Fibroblast of lung (primary cell): ENCODE results near the gene NEUROG2. TPM values are rescaled to one million over a fixed set of nuclear protein-coding genes. Genes with fewer than 3 reads are reported as not detected.

Source experiments
- DNase-seq, 2 donors: peaks; one replicate each; pipeline versions ENCODE4 v3.0.0 to v3.0.0-alpha.2; 2010; ENCODE audit warnings: low read depth in 2 of 2
- H2AFZ ChIP-seq: 2 replicates; pipeline ENCODE4 v1.5.1; 2012; ENCODE audit warnings: low read length, control low read depth, inconsistent platforms
- H3K27ac ChIP-seq: 2 replicates; pipeline ENCODE4 v1.5.1; 2011; ENCODE audit warnings: low read length, control low read depth; ENCODE audit not compliant: insufficient read depth
- H3K27me3 ChIP-seq: 2 replicates; pipeline ENCODE4 v1.5.1; 2011; ENCODE audit warnings: mild to moderate bottlenecking, low read length; ENCODE audit not compliant: control insufficient read depth, insufficient read depth
- H3K36me3 ChIP-seq: 2 replicates; pipeline ENCODE4 v1.5.1; 2011; ENCODE audit warnings: low read length; ENCODE audit not compliant: control insufficient read depth, insufficient read depth
- H3K4me1 ChIP-seq: 2 replicates; pipeline ENCODE4 v1.5.1; 2011; ENCODE audit warnings: low read length; ENCODE audit not compliant: control insufficient read depth, insufficient read depth; ENCODE audit errors: extremely low read depth
- H3K4me2 ChIP-seq: 2 replicates; pipeline ENCODE4 v1.5.1; 2011; ENCODE audit warnings: low read length, control low read depth; ENCODE audit not compliant: insufficient read depth; ENCODE audit errors: extremely low read depth
- H3K4me3 ChIP-seq, 4 experiments: fragments of 200-600 bp in 1 of 4; sonication (generic) in 1 of 4; replicated peaks in 1 of 4; 2 replicates each; pipeline ENCODE4 v1.5.1; 2011 to 2016; ENCODE audit warnings: low read length in 4 of 4, low read depth in 3 of 4, mild to moderate bottlenecking in 3 of 4, control low read depth in 2 of 4, inconsistent platforms in 1 of 4, mixed read lengths in 1 of 4; ENCODE audit not compliant: insufficient read depth in 1 of 4; ENCODE audit errors: control extremely low read depth in 1 of 4
- H3K79me2 ChIP-seq: 2 replicates; pipeline ENCODE4 v1.5.1; 2012; ENCODE audit warnings: mild to moderate bottlenecking, low read length, inconsistent platforms; ENCODE audit not compliant: control insufficient read depth, insufficient read depth
- H3K9ac ChIP-seq: 2 replicates; pipeline ENCODE4 v1.5.1; 2011; ENCODE audit warnings: mild to moderate bottlenecking, low read length, control low read depth; ENCODE audit not compliant: insufficient read depth
- H3K9me3 ChIP-seq: 2 replicates; pipeline ENCODE4 v1.5.1; 2012; ENCODE audit warnings: low read depth, low read length; ENCODE audit not compliant: control insufficient read depth, insufficient read depth
- H4K20me1 ChIP-seq: 2 replicates; pipeline ENCODE4 v1.5.1; 2011; ENCODE audit warnings: low read length; ENCODE audit not compliant: control insufficient read depth, insufficient read depth; ENCODE audit errors: extremely low read depth
- CTCF ChIP-seq, 2 donors: IDR thresholded peaks in 1 of 2; conservative IDR thresholded peaks in 1 of 2; 1 replicate in 1 of 2; 2 replicates in 1 of 2; pipeline ENCODE4 v1.5.1; 2011 to 2012; ENCODE audit warnings: low read length in 2 of 2, control low read depth in 1 of 2, inconsistent platforms in 1 of 2, low read depth in 1 of 2, mild to moderate bottlenecking in 1 of 2
- EZH2 ChIP-seq: IDR thresholded peaks from 2 replicates; pipeline ENCODE4 v1.5.1; 2012; ENCODE audit warnings: low read length, control low read depth, mild to moderate bottlenecking; ENCODE audit errors: missing control alignments
- polyA plus RNA-seq, 2 donors: library from polyadenylated mRNA; depleted of rRNA in 1 of 2; stranded (reverse) in 1 of 2; unstranded in 1 of 2; fragments of >200 nt; gene quantifications; 2 replicates each; pipeline ENCODE4 v1.2.1, GENCODE V29; 2011 to 2012; ENCODE audit warnings: missing spikeins in 1 of 2
- total RNA-seq: library from RNA; depleted of rRNA; stranded (reverse); fragments of >200 nt; gene quantifications from 2 replicates; pipeline ENCODE4 v1.2.1, GENCODE V29; 2014

NEUROG2 gene
- total and polyA plus RNA-seq, 2 donors (not counting 1 experiment from before 2014, with no cell fraction given): not detected

DNA sequence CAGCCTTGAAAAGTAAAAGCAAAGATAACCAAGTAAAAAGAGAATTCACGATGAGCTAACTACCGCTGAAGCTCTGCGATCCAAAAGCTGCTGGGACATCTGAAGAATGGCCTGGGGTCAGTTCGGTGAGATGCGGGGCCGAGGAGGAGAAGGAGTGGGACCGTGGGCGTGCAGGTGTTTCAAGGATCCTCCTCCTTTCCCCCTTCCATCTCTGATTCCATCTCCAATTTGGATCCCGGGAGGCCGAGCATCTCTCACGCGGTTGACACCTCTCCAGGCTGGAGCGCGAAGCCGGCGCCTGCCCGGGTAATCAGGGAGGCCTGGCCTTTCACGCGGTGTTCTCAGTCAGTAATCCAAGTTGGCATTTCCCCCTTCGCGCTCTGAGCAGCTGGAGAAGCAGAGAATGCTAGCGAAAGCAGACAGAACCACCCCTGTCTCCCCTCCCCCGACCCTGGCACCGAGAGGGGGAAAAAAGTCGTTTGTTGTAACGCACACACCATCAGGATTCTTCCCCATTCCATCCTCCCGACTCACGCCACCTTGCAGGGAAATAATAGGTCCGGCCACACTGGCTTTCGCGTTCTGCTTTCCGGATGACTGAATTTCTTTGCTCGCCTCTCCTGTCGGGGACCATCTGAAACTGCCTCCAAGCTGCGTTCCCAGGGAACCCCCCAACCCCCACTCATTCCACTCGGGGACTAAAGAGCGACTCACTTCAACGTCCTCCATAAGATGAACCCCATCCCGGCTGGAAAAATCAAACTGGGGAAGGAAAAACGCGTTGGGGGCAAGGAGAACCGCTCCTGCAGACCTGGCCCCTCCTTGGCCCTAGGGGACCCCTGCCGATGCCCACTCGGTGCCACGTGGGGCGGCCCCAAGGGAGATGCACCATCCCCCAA lies 6.5 kb downstream of the NEUROG2 start:
- peak overlapping the region in 1 of 4 experiments; percentile 27 for H3K4me3 ChIP-seq
- H3K36me3 ChIP-seq: no peaks in the 10 kb centered on the region
- no peak overlapping the region for H2AFZ ChIP-seq
- TF ChIP-seq EZH2 (no peak), CTCF (conservative IDR thresholded peaks at IDR 0.05 in 1 of 2, IDR thresholded peaks at IDR 0.05 in 1 of 2; ENCODE audit: low read depth in 1 of 2, low read length in 2 of 2) (no peak)
- no peak overlapping the region for H3K27ac ChIP-seq
- no peaks in the 10 kb centered on the region for H4K20me1 ChIP-seq
- H3K27me3 ChIP-seq: peaks cover 56% of the 10 kb centered on the region
- peak overlapping the region; percentile 59 for H3K4me2 ChIP-seq
- peak in 1 of 2 donors; percentile 19 for DNase-seq
- H3K9ac ChIP-seq: no peak overlapping the region
- H3K9me3 ChIP-seq: no peaks in the 10 kb centered on the region
- no peaks in the 10 kb centered on the region for H3K4me1 ChIP-seq
- no peaks in the 10 kb centered on the region for H3K79me2 ChIP-seq

DNA sequence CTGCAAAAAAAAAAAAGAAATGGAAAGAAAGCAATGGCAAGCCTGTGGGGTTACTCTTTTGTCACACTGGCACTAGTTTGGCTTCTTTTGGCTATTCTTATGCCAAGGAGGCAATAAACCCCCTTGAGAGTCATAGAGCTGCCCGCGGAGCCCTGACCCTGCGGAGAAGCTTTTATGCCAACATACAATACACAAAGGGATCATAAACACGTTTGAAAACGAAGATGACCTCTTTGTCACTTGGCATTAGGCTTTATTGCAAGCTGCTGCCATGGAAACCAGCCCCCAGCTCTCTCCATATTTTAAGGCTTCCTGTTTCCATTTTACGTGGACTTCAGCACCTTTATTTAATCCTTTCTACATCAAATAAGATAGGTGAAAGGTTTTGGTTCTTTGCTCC lies 7.6 kb downstream of the NEUROG2 start:
- H3K9me3 ChIP-seq: no peaks in the 10 kb centered on the region
- no peak overlapping the region for H3K4me3 ChIP-seq
- H3K9ac ChIP-seq: no peak overlapping the region
- DNase-seq: no peak
- H2AFZ ChIP-seq: no peak overlapping the region
- no peaks in the 10 kb centered on the region for H3K79me2 ChIP-seq
- H4K20me1 ChIP-seq: no peaks in the 10 kb centered on the region
- no peak for TF ChIP-seq CTCF (conservative IDR thresholded peaks at IDR 0.05 in 1 of 2, IDR thresholded peaks at IDR 0.05 in 1 of 2; ENCODE audit: low read depth in 1 of 2, low read length in 2 of 2)
- TF ChIP-seq EZH2: no peak
- no peaks in the 10 kb centered on the region for H3K4me1 ChIP-seq
- no peak overlapping the region for H3K4me2 ChIP-seq
- H3K27me3 ChIP-seq: peaks cover 49% of the 10 kb centered on the region
- no peaks in the 10 kb centered on the region for H3K36me3 ChIP-seq
- H3K27ac ChIP-seq: no peak overlapping the region

DNA sequence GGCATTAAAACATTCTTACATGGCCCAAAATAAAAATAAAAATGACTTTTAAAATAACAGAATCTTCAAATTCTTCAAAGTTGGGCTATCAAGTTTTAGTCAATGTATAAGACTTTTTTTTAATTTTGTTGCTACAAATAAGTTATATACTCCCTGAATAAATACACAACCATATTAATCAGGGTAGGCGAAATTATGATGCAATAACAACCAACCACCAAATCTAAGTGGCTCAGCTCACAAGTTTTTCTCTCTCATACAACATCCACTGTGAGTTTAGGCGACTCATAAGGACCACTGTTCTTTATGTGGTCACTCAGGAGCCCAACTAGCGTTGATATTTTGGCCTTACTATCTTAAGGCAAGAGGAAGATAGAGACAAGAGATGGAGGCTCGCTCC lies 11.2 kb downstream of the NEUROG2 start:
- DNase-seq: no peak
- H3K4me1 ChIP-seq: no peaks in the 10 kb centered on the region
- no peak overlapping the region for H2AFZ ChIP-seq
- H3K27me3 ChIP-seq: peaks cover 22% of the 10 kb centered on the region
- no peak overlapping the region for H3K4me3 ChIP-seq
- no peak overlapping the region for H3K27ac ChIP-seq
- H3K9ac ChIP-seq: no peak overlapping the region
- no peaks in the 10 kb centered on the region for H3K79me2 ChIP-seq
- H4K20me1 ChIP-seq: no peaks in the 10 kb centered on the region
- H3K9me3 ChIP-seq: no peaks in the 10 kb centered on the region
- TF ChIP-seq CTCF (conservative IDR thresholded peaks at IDR 0.05 in 1 of 2, IDR thresholded peaks at IDR 0.05 in 1 of 2; ENCODE audit: low read depth in 1 of 2, low read length in 2 of 2): no peak
- TF ChIP-seq EZH2: no peak
- H3K36me3 ChIP-seq: no peaks in the 10 kb centered on the region
- H3K4me2 ChIP-seq: no peak overlapping the region
